ENCODE measurements around the gene GNB1L.
A peak's percentile ranks its signal among the peaks of the same experiment; 100 is the strongest.

GNB1L gene

GRCh38 chr22:19758896-19759426 is 95.7 kb downstream of the GNB1L start:
- no peak overlapping the region for H3K27ac ChIP-seq
- H3K36me3 ChIP-seq (ENCODE audit: insufficient read depth, low read length): peaks cover 7% of the 10 kb centered on the region; the same call in 1 of the 2 replicates
- peak overlapping the region; percentile 76 for H3K4me3 ChIP-seq
- DNase-seq (ENCODE audit: low read depth, low spot score): no peak
- H3K9me3 ChIP-seq (ENCODE audit: low read depth, low read length): no peaks in the 10 kb centered on the region
- H3K9ac ChIP-seq (ENCODE audit: insufficient read length): no peak overlapping the region
- TF ChIP-seq EZH2 (IDR thresholded peaks at IDR 0.05) (no peak), FOXP2 (optimal IDR thresholded peaks at IDR 0.05; ENCODE audit: control extremely low read depth, extremely low read length, insufficient read depth) (no peak), POLR2AphosphoS5 (IDR thresholded peaks at IDR 0.05; ENCODE audit: borderline replicate concordance, low read depth, low read length) (no peak)

- DNase-seq (ENCODE audit: low read depth, low spot score): no peak
- peaks cover 2% of the 10 kb centered on the region; the same call in 1 of the 2 replicates for H3K36me3 ChIP-seq (ENCODE audit: insufficient read depth, low read length)
Observed at GRCh38 chr22:19757985-19758895, 96.4 kb downstream of the GNB1L start.

DNA sequence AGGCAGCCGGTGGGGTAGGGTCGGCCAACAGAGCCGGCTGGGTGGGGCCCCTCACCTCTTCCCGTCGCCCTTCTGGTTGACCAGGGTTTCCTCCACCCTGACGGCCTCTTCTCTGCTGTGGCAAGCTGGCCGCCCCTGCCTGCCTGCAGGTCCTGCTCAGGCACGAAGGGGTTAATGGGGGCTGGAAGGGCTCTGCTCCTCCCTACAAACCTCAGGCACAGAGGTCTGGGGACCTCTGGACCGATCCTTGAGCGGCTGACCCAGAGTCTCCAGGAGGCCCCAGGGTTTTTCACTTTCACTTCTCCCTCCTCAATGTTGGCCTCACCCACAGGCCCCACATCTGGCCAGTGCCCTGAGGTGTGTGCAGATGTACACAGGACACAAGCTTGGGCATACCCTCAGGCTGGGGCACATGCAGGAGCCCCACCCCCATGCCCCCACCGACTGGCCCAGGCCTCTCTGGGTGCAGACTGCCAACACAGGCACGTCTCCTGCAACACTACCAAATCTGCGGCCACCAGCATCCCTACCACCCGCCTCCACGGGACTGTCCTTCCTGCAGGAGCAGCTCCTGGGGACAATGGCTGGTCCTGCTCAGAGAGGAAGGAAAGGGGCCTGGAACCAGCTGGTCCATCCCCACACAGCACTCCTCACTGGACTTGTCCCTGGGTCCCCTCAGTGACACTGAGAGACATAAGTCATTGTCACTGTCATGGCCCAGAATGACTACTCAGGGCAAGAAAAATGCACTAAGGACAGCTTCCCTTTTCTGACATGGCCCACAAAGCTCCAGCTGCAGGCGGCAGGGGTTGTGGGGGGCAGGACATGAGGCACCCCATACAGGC is 97.3 kb downstream of the GNB1L start:
- DNase-seq (ENCODE audit: low read depth, low spot score): no peak
- no peak overlapping the region for H3K27ac ChIP-seq
- no peaks in the 10 kb centered on the region for H3K36me3 ChIP-seq (ENCODE audit: insufficient read depth, low read length)
- TF ChIP-seq EZH2 (IDR thresholded peaks at IDR 0.05): no peak
- TF ChIP-seq POLR2AphosphoS5 (IDR thresholded peaks at IDR 0.05; ENCODE audit: borderline replicate concordance, low read depth, low read length): no peak
- TF ChIP-seq FOXP2 (optimal IDR thresholded peaks at IDR 0.05; ENCODE audit: control extremely low read depth, extremely low read length, insufficient read depth): no peak
- no peak overlapping the region for H3K9ac ChIP-seq (ENCODE audit: insufficient read length)
- no peaks in the 10 kb centered on the region for H3K9me3 ChIP-seq (ENCODE audit: low read depth, low read length)
- H3K4me3 ChIP-seq: 0 out of 2 replicates have a peak overlapping the region, but pooled peaks have one; percentile 36

More at GRCh38 chr22:19757985-19758895, 96.4 kb downstream of the GNB1L start:
- TF ChIP-seq FOXP2 (optimal IDR thresholded peaks at IDR 0.05; ENCODE audit: control extremely low read depth, extremely low read length, insufficient read depth): no peak
- TF ChIP-seq POLR2AphosphoS5 (IDR thresholded peaks at IDR 0.05; ENCODE audit: borderline replicate concordance, low read depth, low read length): no peak
- TF ChIP-seq EZH2 (IDR thresholded peaks at IDR 0.05): no peak
- Histone ChIP-seq H3K9me3 (ENCODE audit: low read depth, low read length) (no peaks in the 10 kb centered on the region), H3K9ac (ENCODE audit: insufficient read length) (no peak overlapping the region), H3K27ac (no peak overlapping the region), H3K4me3 (no peak overlapping the region)

DNA sequence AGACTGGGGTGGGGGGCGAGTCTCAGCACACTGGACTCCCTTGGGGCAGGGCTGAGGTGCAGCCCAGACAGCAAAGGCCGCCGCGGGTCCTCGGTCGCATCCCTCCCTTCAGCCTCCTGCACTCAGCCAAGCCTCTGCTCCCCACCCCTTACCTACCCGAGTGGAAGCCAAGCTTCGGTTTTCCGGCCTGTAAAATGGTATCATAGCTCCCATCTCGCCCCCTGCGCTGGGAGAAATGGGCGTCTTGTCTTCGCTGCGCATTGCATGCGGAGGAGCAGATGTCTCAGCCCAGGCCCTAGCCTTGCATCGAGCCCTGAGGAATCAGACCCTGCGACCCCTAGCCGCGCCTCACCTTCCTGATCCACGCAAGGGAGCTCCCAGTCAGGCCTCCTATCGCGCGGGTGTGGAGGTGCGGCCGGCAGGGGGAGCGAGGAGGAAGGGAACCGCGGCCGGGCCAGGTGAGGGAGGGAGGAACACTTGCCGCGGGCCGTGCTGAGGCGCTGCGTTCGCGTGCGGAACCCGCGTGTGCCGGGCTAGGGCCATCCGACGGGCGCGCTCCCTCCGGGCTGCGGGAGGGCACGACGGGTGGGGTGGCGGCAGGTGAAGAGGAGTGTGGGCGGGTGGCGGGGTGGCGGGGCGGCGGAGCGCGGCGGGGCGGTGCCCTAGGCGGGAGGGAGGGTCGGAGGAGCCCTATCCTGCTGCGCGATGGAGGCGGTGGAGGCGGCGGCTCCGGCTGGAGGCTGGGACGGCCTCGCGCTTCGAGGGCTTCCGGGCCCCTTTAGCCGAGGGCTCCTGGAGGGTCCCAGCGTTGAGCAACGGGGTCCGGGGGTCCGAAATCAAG is 98.2 kb downstream of the GNB1L start:
- H3K9ac ChIP-seq (ENCODE audit: insufficient read length): no peak overlapping the region
- H3K4me3 ChIP-seq: peak overlapping the region; percentile 36; the same call in 1 of the 2 replicates

GRCh38 chr22:19755722-19756287 is 98.9 kb downstream of the GNB1L start:
- no peak for DNase-seq (ENCODE audit: low read depth, low spot score)
- Histone ChIP-seq H3K4me3 (no peak overlapping the region), H3K9ac (ENCODE audit: insufficient read length) (no peak overlapping the region), H3K9me3 (ENCODE audit: low read depth, low read length) (no peaks in the 10 kb centered on the region), H3K27ac (no peak overlapping the region), H3K36me3 (ENCODE audit: insufficient read depth, low read length) (no peaks in the 10 kb centered on the region)
- no peak for TF ChIP-seq EZH2 (IDR thresholded peaks at IDR 0.05)
- no peak for TF ChIP-seq POLR2AphosphoS5 (IDR thresholded peaks at IDR 0.05; ENCODE audit: borderline replicate concordance, low read depth, low read length)
- TF ChIP-seq FOXP2 (optimal IDR thresholded peaks at IDR 0.05; ENCODE audit: control extremely low read depth, extremely low read length, insufficient read depth): no peak

More for the DNA sequence above, 98.2 kb downstream of the GNB1L start:
- DNase-seq (ENCODE audit: low read depth, low spot score): no peak
- Histone ChIP-seq H3K36me3 (ENCODE audit: insufficient read depth, low read length) (no peaks in the 10 kb centered on the region), H3K27ac (no peak overlapping the region), H3K9me3 (ENCODE audit: low read depth, low read length) (no peaks in the 10 kb centered on the region)
- TF ChIP-seq EZH2 (IDR thresholded peaks at IDR 0.05): no peak
- TF ChIP-seq FOXP2 (optimal IDR thresholded peaks at IDR 0.05; ENCODE audit: control extremely low read depth, extremely low read length, insufficient read depth): no peak
- TF ChIP-seq POLR2AphosphoS5 (IDR thresholded peaks at IDR 0.05; ENCODE audit: borderline replicate concordance, low read depth, low read length): no peak

DNA sequence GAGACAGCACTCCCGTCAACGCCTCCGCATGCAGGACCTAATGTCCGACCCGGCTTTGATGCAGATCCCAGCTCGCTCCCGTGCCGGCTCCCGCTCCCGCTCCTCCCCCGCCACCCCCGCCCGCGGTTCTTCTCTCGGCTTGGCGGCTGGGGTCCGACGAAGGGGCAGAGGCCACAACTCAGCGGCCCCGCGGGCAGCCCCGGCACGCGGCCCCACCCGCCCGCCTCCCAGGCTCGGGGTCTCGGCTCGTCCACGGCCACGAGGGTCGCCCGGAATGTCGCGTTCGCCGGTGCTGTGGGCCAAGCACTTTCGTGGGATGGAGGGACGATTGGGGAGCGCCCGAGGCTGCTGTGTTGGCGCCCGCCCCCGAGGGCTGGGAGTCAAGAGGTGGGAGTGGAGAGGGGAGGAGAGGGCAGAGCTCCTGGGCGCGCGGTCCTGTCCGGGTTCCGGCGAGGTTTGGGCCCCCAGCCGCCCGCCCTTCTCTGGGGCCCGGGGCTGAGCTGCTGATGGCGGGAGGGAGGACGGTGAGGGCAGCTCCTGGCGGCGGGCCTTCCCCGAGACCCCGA is 99.4 kb downstream of the GNB1L start:
- Histone ChIP-seq H3K9ac (ENCODE audit: insufficient read length) (no peak overlapping the region), H3K36me3 (ENCODE audit: insufficient read depth, low read length) (no peaks in the 10 kb centered on the region), H3K4me3 (no peak overlapping the region), H3K27ac (no peak overlapping the region), H3K9me3 (ENCODE audit: low read depth, low read length) (no peaks in the 10 kb centered on the region)
- no peak for DNase-seq (ENCODE audit: low read depth, low spot score)
- no peak for TF ChIP-seq FOXP2 (optimal IDR thresholded peaks at IDR 0.05; ENCODE audit: control extremely low read depth, extremely low read length, insufficient read depth)
- no peak for TF ChIP-seq EZH2 (IDR thresholded peaks at IDR 0.05)
- no peak for TF ChIP-seq POLR2AphosphoS5 (IDR thresholded peaks at IDR 0.05; ENCODE audit: borderline replicate concordance, low read depth, low read length)

DNA sequence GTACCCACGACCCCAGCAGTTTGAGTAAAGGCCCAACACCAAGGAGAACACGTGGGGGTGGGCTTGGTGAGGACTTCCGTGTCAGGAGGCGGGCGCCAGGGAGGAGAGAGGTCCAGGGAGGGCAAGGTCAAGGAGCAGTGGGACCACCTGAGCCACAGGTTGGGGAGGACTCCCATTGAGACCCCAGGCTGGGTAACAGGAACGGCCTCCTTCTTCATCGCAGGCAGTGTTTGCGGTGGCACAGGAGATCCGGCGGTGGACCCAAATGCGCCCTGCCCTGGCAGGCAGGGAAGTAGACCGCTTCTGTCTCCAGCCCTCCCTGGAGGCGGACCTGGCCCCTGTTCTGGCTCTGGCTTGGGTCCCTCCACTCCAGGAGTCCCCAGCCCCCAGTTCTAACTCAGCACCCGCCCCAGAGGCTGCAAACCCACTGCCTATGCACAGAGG is 100.0 kb downstream of the GNB1L start:
- no peak overlapping the region for H3K4me3 ChIP-seq
- DNase-seq (ENCODE audit: low read depth, low spot score): no peak
- H3K9me3 ChIP-seq (ENCODE audit: low read depth, low read length): no peaks in the 10 kb centered on the region

More for the DNA sequence above, 100.0 kb downstream of the GNB1L start:
- no peaks in the 10 kb centered on the region for H3K36me3 ChIP-seq (ENCODE audit: insufficient read depth, low read length)
- no peak overlapping the region for H3K9ac ChIP-seq (ENCODE audit: insufficient read length)
- TF ChIP-seq FOXP2 (optimal IDR thresholded peaks at IDR 0.05; ENCODE audit: control extremely low read depth, extremely low read length, insufficient read depth): no peak
- no peak for TF ChIP-seq POLR2AphosphoS5 (IDR thresholded peaks at IDR 0.05; ENCODE audit: borderline replicate concordance, low read depth, low read length)
- TF ChIP-seq EZH2 (IDR thresholded peaks at IDR 0.05): no peak
- no peak overlapping the region for H3K27ac ChIP-seq

All from SK-N-MC (cell line).